Central memory CD4-positive, alpha-beta T cell (primary cell): ENCODE measurements around the gene PXDN.

Experiments
- DNase-seq: peaks from one replicate; pipeline ENCODE4 v3.0.0; 2022

PXDN gene

GRCh38 chr2:1606421-1607235 lies 137.7 kb downstream of the PXDN start:
- no peak for DNase-seq

GRCh38 chr2:1606046-1606400 lies 138.3 kb downstream of the PXDN start:
- no peak for DNase-seq

- no peak for DNase-seq
These were observed 138.9 kb downstream of the PXDN start for GRCh38 chr2:1605102-1606045.

- DNase-seq, result no peak
These were observed 140.8 kb downstream of the PXDN start for GRCh38 chr2:1603521-1603920.

GRCh38 chr2:1603059-1603458 lies 141.3 kb downstream of the PXDN start:
- DNase-seq, result no peak

- DNase-seq, result no peak
These were observed 141.9 kb downstream of the PXDN start for GRCh38 chr2:1602278-1603010.

- DNase-seq, result no peak
These were observed 142.6 kb downstream of the PXDN start for GRCh38 chr2:1601471-1602277.

GRCh38 chr2:1601067-1601412 lies 143.3 kb downstream of the PXDN start:
- no peak for DNase-seq

GRCh38 chr2:1600191-1601066 lies 143.9 kb downstream of the PXDN start:
- DNase-seq, result no peak

- no peak for DNase-seq
These were observed 144.8 kb downstream of the PXDN start for GRCh38 chr2:1599301-1600085.

- no peak for DNase-seq
These were observed 145.5 kb downstream of the PXDN start for GRCh38 chr2:1598800-1599199.

- DNase-seq, result no peak
These were observed 146.1 kb downstream of the PXDN start for GRCh38 chr2:1598041-1598710.

GRCh38 chr2:1595274-1595673 lies 149.0 kb downstream of the PXDN start:
- DNase-seq, result no peak

GRCh38 chr2:1594373-1595171 lies 149.7 kb downstream of the PXDN start:
- no peak for DNase-seq

- DNase-seq, result no peak
These were observed 150.3 kb downstream of the PXDN start for GRCh38 chr2:1594123-1594372.

GRCh38 chr2:1593371-1594122 lies 150.8 kb downstream of the PXDN start:
- no peak for DNase-seq

GRCh38 chr2:1591978-1592907 lies 152.1 kb downstream of the PXDN start:
- no peak for DNase-seq

GRCh38 chr2:1591461-1591770 lies 152.9 kb downstream of the PXDN start:
- DNase-seq, result no peak
